ENCODE results near the gene JPH3.

JPH3 gene

DNA sequence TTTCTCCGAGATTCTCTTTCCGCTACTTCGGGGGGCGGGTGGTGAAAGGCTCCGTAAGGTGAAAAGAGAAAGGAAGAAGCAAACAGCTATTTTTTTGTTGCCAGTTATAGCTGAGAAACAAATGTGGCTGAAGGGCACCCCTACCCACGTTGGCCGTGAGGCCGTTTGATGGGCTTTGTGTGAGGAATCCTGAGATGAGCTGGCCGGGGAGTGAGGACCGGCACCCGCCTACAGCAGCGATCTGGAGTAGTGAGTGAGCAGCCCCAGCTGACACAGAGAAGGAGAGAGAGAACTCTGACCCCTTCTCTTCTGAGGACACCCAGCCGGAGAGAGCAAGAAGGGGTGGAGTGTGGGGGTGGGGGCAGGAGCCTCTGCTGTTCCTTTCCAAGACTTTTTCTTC is 5.6 kb downstream of the JPH3 start:
- Mint-ChIP-seq H3K36me3 (ENCODE audit: low read depth) (no peaks in the 10 kb centered on the region), H3K4me3 (no peak overlapping the region), H3K4me1 (peaks cover 14% of the 10 kb centered on the region), H3K27me3 (ENCODE audit: low read depth, poor library complexity) (peaks cover 54% of the 10 kb centered on the region), H3K9me3 (no peaks in the 10 kb centered on the region), H3K27ac (no peak overlapping the region)
- no peak for DNase-seq
- TF ChIP-seq, protein P1, sequence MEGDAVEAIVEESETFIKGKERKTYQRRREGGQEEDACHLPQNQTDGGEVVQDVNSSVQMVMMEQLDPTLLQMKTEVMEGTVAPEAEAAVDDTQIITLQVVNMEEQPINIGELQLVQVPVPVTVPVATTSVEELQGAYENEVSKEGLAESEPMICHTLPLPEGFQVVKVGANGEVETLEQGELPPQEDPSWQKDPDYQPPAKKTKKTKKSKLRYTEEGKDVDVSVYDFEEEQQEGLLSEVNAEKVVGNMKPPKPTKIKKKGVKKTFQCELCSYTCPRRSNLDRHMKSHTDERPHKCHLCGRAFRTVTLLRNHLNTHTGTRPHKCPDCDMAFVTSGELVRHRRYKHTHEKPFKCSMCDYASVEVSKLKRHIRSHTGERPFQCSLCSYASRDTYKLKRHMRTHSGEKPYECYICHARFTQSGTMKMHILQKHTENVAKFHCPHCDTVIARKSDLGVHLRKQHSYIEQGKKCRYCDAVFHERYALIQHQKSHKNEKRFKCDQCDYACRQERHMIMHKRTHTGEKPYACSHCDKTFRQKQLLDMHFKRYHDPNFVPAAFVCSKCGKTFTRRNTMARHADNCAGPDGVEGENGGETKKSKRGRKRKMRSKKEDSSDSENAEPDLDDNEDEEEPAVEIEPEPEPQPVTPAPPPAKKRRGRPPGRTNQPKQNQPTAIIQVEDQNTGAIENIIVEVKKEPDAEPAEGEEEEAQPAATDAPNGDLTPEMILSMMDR (IDR thresholded peaks at IDR 0.05) = no peak

DNA sequence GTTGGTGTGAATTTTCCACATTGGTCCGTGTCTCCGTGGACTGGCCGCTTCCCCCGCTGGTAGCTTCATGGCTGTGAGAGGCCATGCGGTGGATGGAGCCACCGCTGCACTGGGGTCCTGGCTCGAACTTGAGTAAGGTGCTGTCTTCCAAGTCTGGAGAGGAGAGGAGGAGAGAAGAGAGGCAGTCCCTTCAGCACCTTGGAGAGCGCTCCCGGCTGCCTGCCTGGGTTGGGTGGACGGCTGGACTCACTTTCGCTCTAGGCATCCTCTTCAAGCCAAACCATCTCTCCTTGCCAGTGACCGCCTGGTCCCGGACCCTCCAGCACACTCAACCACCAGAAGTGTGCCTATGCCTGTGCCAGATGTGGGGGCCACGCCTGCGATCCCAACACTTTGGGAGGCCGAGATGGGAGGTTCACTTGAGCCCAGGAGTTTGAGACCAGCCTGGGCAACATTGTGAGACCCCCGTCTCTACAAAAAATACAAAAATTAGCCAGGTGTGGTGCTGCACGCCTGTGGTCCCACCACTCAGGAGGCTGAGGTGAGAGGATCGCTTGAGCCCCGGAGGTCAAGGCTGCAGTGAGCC is 6.2 kb downstream of the JPH3 start:
- H3K9me3 Mint-ChIP-seq = no peaks in the 10 kb centered on the region
- no peaks in the 10 kb centered on the region for H3K36me3 Mint-ChIP-seq (ENCODE audit: low read depth)
- no peak overlapping the region for H3K27ac Mint-ChIP-seq
- peaks cover 48% of the 10 kb centered on the region for H3K27me3 Mint-ChIP-seq (ENCODE audit: low read depth, poor library complexity)
- DNase-seq = peak; percentile 97
- H3K4me1 Mint-ChIP-seq = peaks cover 9% of the 10 kb centered on the region
- TF ChIP-seq, protein P1 (IDR thresholded peaks at IDR 0.05) = no peak
- H3K4me3 Mint-ChIP-seq = no peak overlapping the region

DNA sequence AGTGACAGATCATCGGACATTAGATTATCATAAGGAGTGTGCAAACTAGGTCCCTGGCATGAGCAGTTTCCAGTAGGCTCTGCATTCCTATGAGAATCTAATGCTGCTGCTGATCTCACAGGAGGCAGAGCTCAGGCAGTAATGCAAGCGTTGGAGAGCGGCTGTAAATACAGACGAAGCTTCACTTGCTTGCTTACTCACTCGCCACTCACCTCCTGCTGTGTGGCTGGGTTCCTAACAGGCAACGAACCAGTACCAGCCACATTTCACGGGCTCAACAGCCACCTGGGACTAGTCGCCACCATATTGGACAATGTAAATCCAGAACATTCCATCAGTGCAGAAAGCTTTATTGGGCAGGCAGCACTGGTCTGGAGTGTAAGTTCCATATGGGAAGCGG is 7.7 kb downstream of the JPH3 start:
- TF ChIP-seq, protein P1 (IDR thresholded peaks at IDR 0.05) = no peak
- no peak for DNase-seq

DNA sequence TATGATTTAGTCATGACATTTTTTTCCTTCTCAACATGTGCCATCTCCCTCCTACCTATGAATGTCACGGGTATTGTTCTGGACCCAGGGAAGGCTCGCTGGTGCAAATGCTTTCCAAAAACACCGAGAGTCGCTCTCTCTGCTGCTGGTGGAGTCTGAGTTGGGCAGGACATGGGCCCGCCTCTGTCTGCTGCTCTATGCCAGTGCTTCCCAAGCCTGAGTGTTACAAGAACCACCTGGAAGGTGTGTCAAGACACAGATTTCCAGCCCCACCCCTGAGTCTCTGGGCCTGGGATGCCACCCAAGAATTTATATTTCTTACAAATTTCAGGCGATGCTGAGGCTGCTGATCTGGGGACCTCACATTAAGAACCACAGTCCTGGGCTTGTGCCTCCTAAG is 9.1 kb downstream of the JPH3 start:
- TF ChIP-seq, protein P1 (IDR thresholded peaks at IDR 0.05) = no peak
- no peak overlapping the region for H3K27ac Mint-ChIP-seq
- DNase-seq = no peak
- no peak overlapping the region for H3K4me3 Mint-ChIP-seq
- peaks cover 19% of the 10 kb centered on the region for H3K27me3 Mint-ChIP-seq (ENCODE audit: low read depth, poor library complexity)
- H3K9me3 Mint-ChIP-seq = no peaks in the 10 kb centered on the region
- peaks cover 8% of the 10 kb centered on the region for H3K4me1 Mint-ChIP-seq
- H3K36me3 Mint-ChIP-seq (ENCODE audit: low read depth) = no peaks in the 10 kb centered on the region

More for the DNA sequence above, 7.7 kb downstream of the JPH3 start:
- Mint-ChIP-seq H3K4me3 (no peak overlapping the region), H3K27me3 (ENCODE audit: low read depth, poor library complexity) (peaks cover 33% of the 10 kb centered on the region), H3K27ac (no peak overlapping the region), H3K36me3 (ENCODE audit: low read depth) (no peaks in the 10 kb centered on the region), H3K9me3 (no peaks in the 10 kb centered on the region), H3K4me1 (no peaks in the 10 kb centered on the region)

DNA sequence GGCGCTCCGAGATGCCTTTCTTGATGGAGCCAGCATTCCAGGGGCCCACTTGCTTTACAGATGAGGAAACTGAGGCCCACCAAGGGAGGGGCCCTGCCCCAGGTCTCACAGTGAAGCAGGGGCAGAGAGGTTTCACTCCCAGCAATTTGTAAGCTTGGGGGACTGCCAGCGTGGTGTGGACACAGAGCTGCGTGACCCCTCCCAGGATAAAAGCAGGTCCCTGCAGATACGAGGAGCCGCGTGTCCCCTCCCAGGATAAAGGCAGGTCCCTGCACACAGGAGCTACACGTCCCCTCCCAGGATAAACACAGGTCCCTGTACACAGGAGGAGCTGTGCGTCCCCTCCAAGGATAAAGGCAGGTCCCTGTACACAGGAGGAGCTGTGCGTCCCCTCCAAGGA is 11.7 kb downstream of the JPH3 start:
- H3K27me3 Mint-ChIP-seq (ENCODE audit: low read depth, poor library complexity) = no peaks in the 10 kb centered on the region
- no peak for DNase-seq
- no peak overlapping the region for H3K4me3 Mint-ChIP-seq
- peaks cover 8% of the 10 kb centered on the region for H3K4me1 Mint-ChIP-seq
- H3K27ac Mint-ChIP-seq = no peak overlapping the region
- no peaks in the 10 kb centered on the region for H3K9me3 Mint-ChIP-seq
- no peaks in the 10 kb centered on the region for H3K36me3 Mint-ChIP-seq (ENCODE audit: low read depth)
- TF ChIP-seq, protein P1 (IDR thresholded peaks at IDR 0.05) = no peak

DNA sequence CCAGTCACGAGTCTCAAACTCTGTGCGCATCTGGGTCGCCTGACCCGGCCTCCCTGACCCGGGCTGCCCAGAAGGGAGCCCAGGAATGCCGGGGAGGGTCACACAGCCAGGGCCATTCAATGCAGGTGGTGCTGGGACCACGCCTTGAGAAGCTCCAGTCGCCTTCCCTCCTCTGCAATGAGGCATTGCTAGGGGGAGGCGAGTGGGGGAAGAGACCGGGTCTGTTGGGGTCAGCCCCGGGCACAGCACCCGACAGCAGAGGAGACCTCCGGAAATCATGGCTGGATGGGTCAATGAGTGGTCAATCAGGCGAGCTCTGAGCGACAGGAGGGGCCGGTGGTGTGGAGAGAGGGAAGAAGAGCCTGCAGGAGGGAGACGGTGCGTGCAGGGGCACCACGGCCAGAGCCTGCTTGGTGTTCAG is 13.3 kb downstream of the JPH3 start:
- Mint-ChIP-seq H3K27me3 (ENCODE audit: low read depth, poor library complexity) (no peaks in the 10 kb centered on the region), H3K9me3 (no peaks in the 10 kb centered on the region), H3K27ac (peak overlapping the region; percentile 11), H3K36me3 (ENCODE audit: low read depth) (no peaks in the 10 kb centered on the region), H3K4me1 (peaks cover 23% of the 10 kb centered on the region), H3K4me3 (no peak overlapping the region)
- DNase-seq = peak; percentile 37
- TF ChIP-seq, protein P1 (IDR thresholded peaks at IDR 0.05) = no peak
